Spleen (tissue), 7 donors: ENCODE results near the gene AUP1.

ENCODE experiments used
- POLR2A ChIP-seq, 3 donors: fragments of 450-650 bp; IDR thresholded peaks; one replicate each; pipeline ENCODE4 v1.5.1; 2017; ENCODE audit warnings: antibody characterized with exemption in 3 of 3, mild to moderate bottlenecking in 1 of 3
- TF ChIP-seq, protein P1 (sequence below), 11 experiments: fragments of 200-600 bp in 7 of 11; fragments of 450-650 bp in 4 of 11; sonication (generic) in 4 of 11; IDR thresholded peaks in 8 of 11; conservative IDR thresholded peaks in 3 of 11; 1 replicate in 7 of 11; 2 replicates in 4 of 11; pipeline versions ENCODE4 v1.4.0 to v1.8.0; 2016 to 2021; ENCODE audit warnings: antibody characterized with exemption in 11 of 11, inconsistent platforms in 4 of 11, mild to moderate bottlenecking in 1 of 11
- donor health status: DM: no; HTN: no; CAD: no; lungs with moderate emphysema.
- donor health status: DM: no; HTN: no; CAD: no.
- donor health status: DM: no; HTN: no; CAD: no.

DNA sequence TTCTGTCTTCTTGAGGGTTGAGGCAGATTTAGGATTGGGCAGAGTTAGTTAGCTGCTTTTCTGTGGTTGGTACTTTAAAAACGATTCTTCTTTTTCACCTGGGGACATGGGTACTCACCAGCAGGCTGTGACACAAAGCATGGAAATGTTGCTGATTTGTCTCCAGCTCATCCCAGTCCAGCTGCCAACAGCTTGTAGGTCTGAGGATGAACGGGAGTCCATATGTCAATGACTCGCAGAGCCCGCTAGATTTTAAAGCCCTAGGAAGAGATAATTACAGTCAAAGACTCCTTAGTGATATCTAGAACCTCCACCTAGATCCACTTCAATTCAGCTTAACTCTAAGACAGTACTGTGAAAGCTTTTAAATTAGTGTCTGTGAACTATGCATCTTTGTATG lies 45.8 kb upstream of the AUP1 start:
- TF ChIP-seq, protein P1, sequence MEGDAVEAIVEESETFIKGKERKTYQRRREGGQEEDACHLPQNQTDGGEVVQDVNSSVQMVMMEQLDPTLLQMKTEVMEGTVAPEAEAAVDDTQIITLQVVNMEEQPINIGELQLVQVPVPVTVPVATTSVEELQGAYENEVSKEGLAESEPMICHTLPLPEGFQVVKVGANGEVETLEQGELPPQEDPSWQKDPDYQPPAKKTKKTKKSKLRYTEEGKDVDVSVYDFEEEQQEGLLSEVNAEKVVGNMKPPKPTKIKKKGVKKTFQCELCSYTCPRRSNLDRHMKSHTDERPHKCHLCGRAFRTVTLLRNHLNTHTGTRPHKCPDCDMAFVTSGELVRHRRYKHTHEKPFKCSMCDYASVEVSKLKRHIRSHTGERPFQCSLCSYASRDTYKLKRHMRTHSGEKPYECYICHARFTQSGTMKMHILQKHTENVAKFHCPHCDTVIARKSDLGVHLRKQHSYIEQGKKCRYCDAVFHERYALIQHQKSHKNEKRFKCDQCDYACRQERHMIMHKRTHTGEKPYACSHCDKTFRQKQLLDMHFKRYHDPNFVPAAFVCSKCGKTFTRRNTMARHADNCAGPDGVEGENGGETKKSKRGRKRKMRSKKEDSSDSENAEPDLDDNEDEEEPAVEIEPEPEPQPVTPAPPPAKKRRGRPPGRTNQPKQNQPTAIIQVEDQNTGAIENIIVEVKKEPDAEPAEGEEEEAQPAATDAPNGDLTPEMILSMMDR (IDR thresholded peaks at IDR 0.05 in 8 of 11, conservative IDR thresholded peaks at IDR 0.05 in 3 of 11), result no peak
- TF ChIP-seq POLR2A (IDR thresholded peaks at IDR 0.05), result no peak
